ENCODE measurements around the gene DNLZ. TPM values are rescaled to one million over a fixed set of nuclear protein-coding genes. Genes with fewer than 3 reads are reported as not detected.

The DNLZ gene
- total RNA-seq, 4 donors from 2014 or later: 37.9 to 65.1 (median 54.3) TPM

GRCh38 chr9:136312436-136312835 is 51.1 kb downstream of the DNLZ start:
- ATAC-seq: no peak
- no peak for TF ChIP-seq POLR2A (IDR thresholded peaks at IDR 0.05)
- TF ChIP-seq, protein P1, sequence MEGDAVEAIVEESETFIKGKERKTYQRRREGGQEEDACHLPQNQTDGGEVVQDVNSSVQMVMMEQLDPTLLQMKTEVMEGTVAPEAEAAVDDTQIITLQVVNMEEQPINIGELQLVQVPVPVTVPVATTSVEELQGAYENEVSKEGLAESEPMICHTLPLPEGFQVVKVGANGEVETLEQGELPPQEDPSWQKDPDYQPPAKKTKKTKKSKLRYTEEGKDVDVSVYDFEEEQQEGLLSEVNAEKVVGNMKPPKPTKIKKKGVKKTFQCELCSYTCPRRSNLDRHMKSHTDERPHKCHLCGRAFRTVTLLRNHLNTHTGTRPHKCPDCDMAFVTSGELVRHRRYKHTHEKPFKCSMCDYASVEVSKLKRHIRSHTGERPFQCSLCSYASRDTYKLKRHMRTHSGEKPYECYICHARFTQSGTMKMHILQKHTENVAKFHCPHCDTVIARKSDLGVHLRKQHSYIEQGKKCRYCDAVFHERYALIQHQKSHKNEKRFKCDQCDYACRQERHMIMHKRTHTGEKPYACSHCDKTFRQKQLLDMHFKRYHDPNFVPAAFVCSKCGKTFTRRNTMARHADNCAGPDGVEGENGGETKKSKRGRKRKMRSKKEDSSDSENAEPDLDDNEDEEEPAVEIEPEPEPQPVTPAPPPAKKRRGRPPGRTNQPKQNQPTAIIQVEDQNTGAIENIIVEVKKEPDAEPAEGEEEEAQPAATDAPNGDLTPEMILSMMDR (IDR thresholded peaks at IDR 0.05 in 4 of 5, conservative IDR thresholded peaks at IDR 0.05 in 1 of 5): peak in 3 of 5 experiments; percentile 11 to 29 (median 13)
- no peak for DNase-seq
- Histone ChIP-seq H3K4me1 (no peaks in the 10 kb centered on the region), H3K27ac (no peak overlapping the region), H3K36me3 (no peaks in the 10 kb centered on the region), H3K27me3 (peaks cover 43 to 48% (median 46%) of the 10 kb centered on the region in 3 donors), H3K4me3 (no peak overlapping the region), H3K9me3 (no peaks in the 10 kb centered on the region)
- in situ Hi-C loops (cut with MboI; ENCODE audit: low sequenced_read_pairs in 4 of 4): no loop called here
- intact Hi-C loops (cut with DNase I; ENCODE audit: low total_unique reads): no loop called here

DNA sequence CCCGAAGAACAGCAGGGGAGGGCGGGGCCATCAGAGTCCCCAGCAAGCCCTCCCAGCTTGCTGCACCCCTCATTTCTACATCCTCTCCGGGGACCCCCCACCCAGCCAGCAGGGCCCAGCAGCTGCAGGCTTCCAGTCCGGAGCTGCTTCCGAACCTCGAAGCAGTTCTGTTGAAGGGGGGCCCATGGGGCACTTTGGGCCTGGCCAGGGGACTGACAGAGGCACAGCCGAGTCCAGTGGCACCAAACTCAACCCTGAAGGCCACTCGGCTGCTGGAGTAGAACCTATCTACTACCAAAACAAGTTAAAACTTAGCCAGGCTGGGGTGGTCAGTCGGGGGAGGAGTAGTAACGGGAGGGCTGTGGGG is 51.6 kb downstream of the DNLZ start:
- no peaks in the 10 kb centered on the region for H3K4me1 ChIP-seq
- peaks cover 46 to 53% (median 46%) of the 10 kb centered on the region in 3 donors for H3K27me3 ChIP-seq
- no peaks in the 10 kb centered on the region for H3K9me3 ChIP-seq
- no peak for ATAC-seq
- no peak overlapping the region for H3K27ac ChIP-seq
- TF ChIP-seq, protein P1 (IDR thresholded peaks at IDR 0.05 in 4 of 5, conservative IDR thresholded peaks at IDR 0.05 in 1 of 5): no peak
- TF ChIP-seq POLR2A (IDR thresholded peaks at IDR 0.05): no peak
- H3K4me3 ChIP-seq: no peak overlapping the region
- intact Hi-C loops (cut with DNase I; ENCODE audit: low total_unique reads) (no loop called here), in situ Hi-C loops (cut with MboI; ENCODE audit: low sequenced_read_pairs in 4 of 4) (no loop called here)
- no peak for DNase-seq
- H3K36me3 ChIP-seq: no peaks in the 10 kb centered on the region

- ATAC-seq (no peak), DNase-seq (no peak)
- TF ChIP-seq, protein P1 (IDR thresholded peaks at IDR 0.05 in 4 of 5, conservative IDR thresholded peaks at IDR 0.05 in 1 of 5): no peak
- no peak for TF ChIP-seq POLR2A (IDR thresholded peaks at IDR 0.05)
- Histone ChIP-seq H3K27ac (no peak overlapping the region), H3K36me3 (no peaks in the 10 kb centered on the region), H3K9me3 (no peaks in the 10 kb centered on the region), H3K4me3 (no peak overlapping the region), H3K4me1 (no peaks in the 10 kb centered on the region), H3K27me3 (peaks cover 46 to 55% (median 46%) of the 10 kb centered on the region in 3 donors)
- intact Hi-C loops (cut with DNase I; ENCODE audit: low total_unique reads) (no loop called here), in situ Hi-C loops (cut with MboI; ENCODE audit: low sequenced_read_pairs in 4 of 4) (no loop called here)
These were observed 52.2 kb downstream of the DNLZ start for GRCh38 chr9:136311051-136312008.

DNA sequence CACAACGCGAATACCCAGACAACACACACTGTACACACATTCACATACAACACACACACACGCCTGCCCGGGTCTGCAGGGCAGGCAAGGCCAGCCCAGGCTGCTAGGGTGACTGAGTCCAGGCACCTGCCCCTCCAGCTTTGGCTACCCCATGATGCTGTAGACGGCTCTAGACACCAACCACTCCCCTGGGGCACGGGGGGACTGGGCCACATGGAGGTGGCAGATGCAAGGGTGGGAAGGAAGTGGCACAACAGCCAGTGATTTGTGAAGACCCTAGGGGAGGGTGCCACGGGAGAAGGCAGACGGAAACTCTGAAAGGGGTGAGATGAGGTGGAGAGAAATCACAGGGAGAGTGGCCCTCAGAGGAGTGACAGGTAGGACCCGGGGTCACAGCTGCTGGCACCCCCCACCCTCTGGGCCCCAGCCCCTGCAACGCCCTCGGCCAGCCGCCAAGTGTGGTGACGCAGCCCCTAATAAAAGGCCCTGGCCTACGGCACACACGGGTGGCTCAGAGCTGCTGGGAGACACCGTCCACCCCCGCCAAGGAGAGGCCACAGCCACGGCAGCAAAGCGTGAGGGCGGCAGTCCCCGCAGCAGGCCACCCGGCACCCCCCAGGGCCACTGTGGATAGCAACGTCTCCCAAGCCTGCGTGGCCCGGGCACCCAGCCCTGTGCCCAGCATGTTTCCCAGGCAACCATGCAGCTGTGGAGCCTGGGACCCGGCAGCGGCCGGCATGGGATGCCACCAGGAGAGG is 53.1 kb downstream of the DNLZ start:
- H3K36me3 ChIP-seq: no peaks in the 10 kb centered on the region
- peaks cover 46 to 58% (median 46%) of the 10 kb centered on the region in 3 donors for H3K27me3 ChIP-seq
- no peak for TF ChIP-seq POLR2A (IDR thresholded peaks at IDR 0.05)
- TF ChIP-seq, protein P1 (IDR thresholded peaks at IDR 0.05 in 4 of 5, conservative IDR thresholded peaks at IDR 0.05 in 1 of 5): no peak
- no peak overlapping the region for H3K27ac ChIP-seq
- DNase-seq (no peak), ATAC-seq (no peak)
- no peak overlapping the region for H3K4me3 ChIP-seq
- in situ Hi-C loops (cut with MboI; ENCODE audit: low sequenced_read_pairs in 4 of 4): no loop called here
- H3K4me1 ChIP-seq: no peaks in the 10 kb centered on the region
- intact Hi-C loops (cut with DNase I; ENCODE audit: low total_unique reads): no loop called here
- H3K9me3 ChIP-seq: no peaks in the 10 kb centered on the region
